SK-N-SH (cell line): ENCODE measurements around the gene UBR3. TPM values are rescaled to one million over a fixed set of nuclear protein-coding genes. Genes with fewer than 3 reads are reported as not detected.

Source experiments
- CTCF ChIA-PET: fragments of 300-600, 350-600 bp; formaldehyde crosslinking; extraction: SDS; loops from one replicate; lab custom pipeline; 2021; lab: Yijun Ruan, JAX
- POLR2A ChIA-PET: fragments of 350-600 bp; sonication (Branson Sonifier 250); formaldehyde crosslinking; extraction: SDS; loops from one replicate; lab custom pipeline; 2020; ENCODE audit warnings: antibody characterized with exemption, inconsistent platforms; lab: Yijun Ruan, JAX
- DNase-seq: peaks from one replicate; pipeline ENCODE4 v3.0.0; 2012
- H2AFZ ChIP-seq: fragments of 200-600 bp; sonication (generic); 2 replicates; pipeline ENCODE4 v1.8.1; 2016; ENCODE audit warnings: antibody characterized with exemption, mild to moderate bottlenecking, low read depth
- H3F3A ChIP-seq: fragments of 200-600 bp; sonication (generic); replicated peaks from 2 replicates; pipeline ENCODE3; 2016; ENCODE audit warnings: antibody characterized with exemption, mild to moderate bottlenecking; ENCODE audit not compliant: insufficient read depth
- H3K27ac ChIP-seq, 2 experiments: fragments of 200-500 bp in 1 of 2; fragments of 200-600 bp in 1 of 2; sonication (Bioruptor generic) in 1 of 2; sonication (generic), shearing (Covaris generic) in 1 of 2; 2 replicates each; pipeline versions ENCODE4 v1.5.1 to v1.6.1; 2014 to 2016; ENCODE audit warnings: low read depth in 2 of 2, inconsistent platforms in 1 of 2, low read length in 1 of 2, mild to moderate bottlenecking in 1 of 2, mixed read lengths in 1 of 2
- H3K27me3 ChIP-seq: fragments of 200-600 bp; sonication (generic), shearing (Covaris generic); 2 replicates; pipeline ENCODE4 v1.6.1; 2016; ENCODE audit warnings: mixed run types; ENCODE audit not compliant: insufficient read depth
- H3K36me3 ChIP-seq, 2 experiments: fragments of 200-500 bp in 1 of 2; fragments of 200-600 bp in 1 of 2; sonication (Bioruptor generic) in 1 of 2; sonication (generic) in 1 of 2; replicated peaks in 1 of 2; 2 replicates each; pipeline versions ENCODE3 to v1.5.1; 2014 to 2016; ENCODE audit warnings: low read length in 1 of 2, mild to moderate bottlenecking in 1 of 2; ENCODE audit not compliant: insufficient read depth in 2 of 2, control insufficient read depth in 1 of 2
- H3K4me1 ChIP-seq, 2 experiments: fragments of 200-500 bp in 1 of 2; fragments of 200-600 bp in 1 of 2; sonication (Bioruptor generic) in 1 of 2; sonication (generic), shearing (Covaris generic) in 1 of 2; 2 replicates each; pipeline versions ENCODE4 v1.5.1 to v1.6.1; 2014 to 2016; ENCODE audit warnings: low read depth in 1 of 2, low read length in 1 of 2, mixed run types in 1 of 2; ENCODE audit not compliant: insufficient read depth in 2 of 2, control insufficient read depth in 1 of 2
- H3K4me2 ChIP-seq: fragments of 200-600 bp; sonication (generic), shearing (Covaris generic); 2 replicates; pipeline ENCODE4 v1.6.1; 2017; ENCODE audit warnings: mixed run types
- H3K4me3 ChIP-seq, 2 experiments: fragments of 200-500 bp in 1 of 2; fragments of 200-600 bp in 1 of 2; sonication (Bioruptor generic) in 1 of 2; sonication (generic), shearing (Covaris generic) in 1 of 2; 2 replicates each; pipeline versions ENCODE4 v1.5.1 to v1.8.1; 2014 to 2016; ENCODE audit warnings: low read depth in 2 of 2, inconsistent platforms in 1 of 2, low read length in 1 of 2, mild to moderate bottlenecking in 1 of 2, mixed read lengths in 1 of 2, moderate library complexity in 1 of 2
- H3K79me2 ChIP-seq: fragments of 200-600 bp; sonication (generic); 2 replicates; pipeline ENCODE4 v1.8.1; 2017; ENCODE audit warnings: mild to moderate bottlenecking; ENCODE audit not compliant: insufficient read depth
- H3K9ac ChIP-seq: fragments of 200-600 bp; sonication (generic); 2 replicates; pipeline ENCODE4 v1.6.1; 2017; ENCODE audit warnings: mixed run types
- H3K9me2 ChIP-seq: fragments of 200-600 bp; sonication (generic); 2 replicates; pipeline ENCODE4 v1.6.1; 2017; ENCODE audit warnings: mixed run types
- H3K9me3 ChIP-seq: fragments of 200-600 bp; sonication (generic); 2 replicates; pipeline ENCODE4 v1.6.1; 2017; ENCODE audit warnings: mixed run types, mild to moderate bottlenecking, moderate library complexity
- H4K20me1 ChIP-seq: fragments of 200-600 bp; sonication (generic); 2 replicates; pipeline ENCODE4 v1.6.1; 2017; ENCODE audit warnings: mild to moderate bottlenecking, mixed run types; ENCODE audit not compliant: insufficient read depth
- CHD2 ChIP-seq: fragments of 150-350 bp; IDR thresholded peaks from 2 replicates; pipeline ENCODE4 v1.6.1; 2018; ENCODE audit warnings: low read length; ENCODE audit not compliant: partially characterized antibody
- ELF1 ChIP-seq: IDR thresholded peaks from 2 replicates; pipeline ENCODE4 v1.4.0; 2012
- EP300 ChIP-seq, 2 experiments: IDR thresholded peaks; 2 replicates each; pipeline versions ENCODE4 v1.4.0 to v1.6.1; 2012; ENCODE audit warnings: borderline replicate concordance in 1 of 2, low read depth in 1 of 2, low read length in 1 of 2
- FOXM1 ChIP-seq: IDR thresholded peaks from 2 replicates; pipeline ENCODE4 v1.4.0; 2012; ENCODE audit warnings: low read depth, mild to moderate bottlenecking
- GABPA ChIP-seq: IDR thresholded peaks from 2 replicates; pipeline ENCODE4 v1.4.0; 2012; ENCODE audit warnings: low read depth, mild to moderate bottlenecking
- MEF2A ChIP-seq: IDR thresholded peaks from 2 replicates; pipeline ENCODE4 v1.4.0; 2012; ENCODE audit warnings: low read depth, borderline replicate concordance
- MXI1 ChIP-seq: IDR thresholded peaks from 2 replicates; pipeline ENCODE4 v1.6.1; 2012; ENCODE audit warnings: mild to moderate bottlenecking, low read depth, low read length, improper control_type of control experiment
- NFIC ChIP-seq: IDR thresholded peaks from 2 replicates; pipeline ENCODE4 v1.4.0; 2012; ENCODE audit warnings: borderline replicate concordance
- NRF1 ChIP-seq: IDR thresholded peaks from 2 replicates; pipeline ENCODE4 v1.6.1; 2012; ENCODE audit warnings: low read depth, mild to moderate bottlenecking, low read length
- POLR2AphosphoS5 ChIP-seq: IDR thresholded peaks from 2 replicates; pipeline ENCODE4 v1.6.1; 2012; ENCODE audit warnings: low read depth, low read length
- RXRA ChIP-seq: IDR thresholded peaks from 2 replicates; pipeline ENCODE4 v1.4.0; 2012; ENCODE audit warnings: low read depth, mild to moderate bottlenecking, borderline replicate concordance
- SIN3A ChIP-seq: IDR thresholded peaks from 2 replicates; pipeline ENCODE4 v1.6.1; 2012; ENCODE audit warnings: low read depth, mild to moderate bottlenecking, low read length, moderate library complexity, borderline replicate concordance
- SMC3 ChIP-seq: IDR thresholded peaks from 2 replicates; pipeline ENCODE4 v1.6.1; 2012; ENCODE audit warnings: low read depth, low read length, improper control_type of control experiment
- TAF1 ChIP-seq: IDR thresholded peaks from 2 replicates; pipeline ENCODE4 v1.6.1; 2012; ENCODE audit warnings: low read depth, mild to moderate bottlenecking, low read length, moderate library complexity, borderline replicate concordance
- TEAD4 ChIP-seq: IDR thresholded peaks from 2 replicates; pipeline ENCODE4 v1.4.0; 2012; ENCODE audit warnings: mild to moderate bottlenecking, borderline replicate concordance; ENCODE audit not compliant: insufficient read depth
- USF2 ChIP-seq: fragments of 150-350 bp; IDR thresholded peaks from 2 replicates; pipeline ENCODE4 v1.6.1; 2017; ENCODE audit warnings: antibody characterized with exemption, low read length, low read depth, borderline replicate concordance
- WGBS: methylation state at CpG from one replicate; pipeline ENCODE4 v1.1.6; 2017; ENCODE audit warnings: low lambda C conversion rate; 5-methylcytosine and 5-hydroxymethylcytosine counted together
- polyA plus RNA-seq, 3 experiments: library from polyadenylated mRNA; depleted of rRNA; stranded (reverse); fragments of >200 nt; gene quantifications; 2 replicates each; pipeline ENCODE4 v1.2.3, GENCODE V29; 2012
- TF ChIP-seq, protein P1 (sequence below): fragments of 200-600 bp; sonication (generic); IDR thresholded peaks from 2 replicates; pipeline ENCODE4 v1.6.1; 2017; ENCODE audit warnings: antibody characterized with exemption, mild to moderate bottlenecking, moderate library complexity
- TF ChIP-seq, protein P2 (sequence below): IDR thresholded peaks from 2 replicates; pipeline ENCODE4 v1.4.0; 2012; ENCODE audit warnings: low read depth, borderline replicate concordance

The UBR3 gene
- polyA plus RNA-seq, 1 of the 3 experiments (the other 2 are of a cell fraction): 5.2 TPM

GRCh38 chr2:169980643-169981042, 153.4 kb downstream of the UBR3 start:
- Histone ChIP-seq H4K20me1 (no peaks in the 10 kb centered on the region), H3K27me3 (no peaks in the 10 kb centered on the region), H3K4me3 (no peak overlapping the region), H2AFZ (no peak overlapping the region), H3K36me3 (peaks cover 2 to 10% of the 10 kb centered on the region in 2 experiments), H3F3A (no peaks in the 10 kb centered on the region), H3K9me2 (no peaks in the 10 kb centered on the region), H3K4me1 (no peaks in the 10 kb centered on the region), H3K79me2 (0 out of 2 replicates have a peak, but pooled peaks cover 10% of the 10 kb centered on the region), H3K4me2 (no peak overlapping the region), H3K9ac (no peak overlapping the region), H3K9me3 (peaks cover 6% of the 10 kb centered on the region), H3K27ac (no peak overlapping the region)
- WGBS: 89% methylated on average over 2 of the region's 2 CpGs
- ChIA-PET CTCF (interaction anchor here (0.6 kb wide), 1 partner anchor 311 kb away, joined by 3 read pairs; no protein-coding TSS in a partner anchor), POLR2A (no interaction called here)
- TF ChIP-seq NRF1 (no peak), MEF2A (no peak), ELF1 (no peak), USF2 (no peak), GABPA (no peak), EP300 (IDR thresholded peaks at IDR 0.05; ENCODE audit: borderline replicate concordance in 1 of 2, low read depth in 1 of 2, low read length in 1 of 2) (no peak), TEAD4 (no peak), FOXM1 (no peak), SMC3 (no peak), SIN3A (no peak), NFIC (no peak), CHD2 (no peak), RXRA (no peak), TAF1 (no peak), MXI1 (no peak), POLR2AphosphoS5 (no peak)
- TF ChIP-seq, protein P1, sequence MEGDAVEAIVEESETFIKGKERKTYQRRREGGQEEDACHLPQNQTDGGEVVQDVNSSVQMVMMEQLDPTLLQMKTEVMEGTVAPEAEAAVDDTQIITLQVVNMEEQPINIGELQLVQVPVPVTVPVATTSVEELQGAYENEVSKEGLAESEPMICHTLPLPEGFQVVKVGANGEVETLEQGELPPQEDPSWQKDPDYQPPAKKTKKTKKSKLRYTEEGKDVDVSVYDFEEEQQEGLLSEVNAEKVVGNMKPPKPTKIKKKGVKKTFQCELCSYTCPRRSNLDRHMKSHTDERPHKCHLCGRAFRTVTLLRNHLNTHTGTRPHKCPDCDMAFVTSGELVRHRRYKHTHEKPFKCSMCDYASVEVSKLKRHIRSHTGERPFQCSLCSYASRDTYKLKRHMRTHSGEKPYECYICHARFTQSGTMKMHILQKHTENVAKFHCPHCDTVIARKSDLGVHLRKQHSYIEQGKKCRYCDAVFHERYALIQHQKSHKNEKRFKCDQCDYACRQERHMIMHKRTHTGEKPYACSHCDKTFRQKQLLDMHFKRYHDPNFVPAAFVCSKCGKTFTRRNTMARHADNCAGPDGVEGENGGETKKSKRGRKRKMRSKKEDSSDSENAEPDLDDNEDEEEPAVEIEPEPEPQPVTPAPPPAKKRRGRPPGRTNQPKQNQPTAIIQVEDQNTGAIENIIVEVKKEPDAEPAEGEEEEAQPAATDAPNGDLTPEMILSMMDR: no peak
- TF ChIP-seq, protein P2, sequence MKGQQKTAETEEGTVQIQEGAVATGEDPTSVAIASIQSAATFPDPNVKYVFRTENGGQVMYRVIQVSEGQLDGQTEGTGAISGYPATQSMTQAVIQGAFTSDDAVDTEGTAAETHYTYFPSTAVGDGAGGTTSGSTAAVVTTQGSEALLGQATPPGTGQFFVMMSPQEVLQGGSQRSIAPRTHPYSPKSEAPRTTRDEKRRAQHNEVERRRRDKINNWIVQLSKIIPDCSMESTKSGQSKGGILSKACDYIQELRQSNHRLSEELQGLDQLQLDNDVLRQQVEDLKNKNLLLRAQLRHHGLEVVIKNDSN: no peak
- DNase-seq: no peak
